SH-SY5Y (cell line): ENCODE results near the gene HRAS.

Source experiments
- GATA2 ChIP-seq: IDR thresholded peaks from 2 replicates; pipeline ENCODE4 v1.6.1; 2011; ENCODE audit warnings: mild to moderate bottlenecking, low read depth, low read length
- GATA3 ChIP-seq: IDR thresholded peaks from 2 replicates; pipeline ENCODE4 v1.6.1; 2011; ENCODE audit warnings: low read depth, mild to moderate bottlenecking, low read length, moderate library complexity

- TF ChIP-seq GATA3 (no peak), GATA2 (no peak)
Observed at GRCh38 chr11:584287-584686, 48.9 kb upstream of the HRAS start.
